ENCODE data around the gene ANGPTL7. TPM values are rescaled to one million over a fixed set of nuclear protein-coding genes. Genes with fewer than 3 reads are reported as not detected.

Gene ANGPTL7
- total RNA-seq: not detected

GRCh38 chr1:11188858-11189451 lies at the start of gene ANGPTL7:
Gene ANGPTL7 (plus strand): TSS chr1:11189355. CDS start chr1:11189580, 225 bp downstream.
- Mint-ChIP-seq H3K4me3 (no peak within 1 kb of the TSS), H3K27ac (no peak within 1 kb of the TSS), H3K36me3 (no peaks in the 10 kb centered on the region), H3K4me1 (ENCODE audit: low read depth in 2 of 2) (peaks cover 0 to 7% of the 10 kb centered on the region in 2 donors), H3K27me3 (no peaks in the 10 kb centered on the region), H3K9me3 (no peaks in the 10 kb centered on the region)
- no peak for ATAC-seq
- DNase-seq (ENCODE audit: low spot score): no peak

- Mint-ChIP-seq H3K36me3 (peaks cover 15% of the 10 kb centered on the region), H3K27me3 (no peaks in the 10 kb centered on the region), H3K9me3 (no peaks in the 10 kb centered on the region), H3K4me3 (no peak overlapping the region), H3K4me1 (ENCODE audit: low read depth in 2 of 2) (no peaks in the 10 kb centered on the region), H3K27ac (no peak overlapping the region)
- ATAC-seq (no peak), DNase-seq (ENCODE audit: low spot score) (no peak)
These were observed 46.4 kb upstream of the ANGPTL7 start for GRCh38 chr1:11142618-11143391.

- H3K27ac Mint-ChIP-seq: no peak overlapping the region
- no peaks in the 10 kb centered on the region for H3K9me3 Mint-ChIP-seq
- H3K4me3 Mint-ChIP-seq: no peak overlapping the region
- DNase-seq (ENCODE audit: low spot score): no peak
- H3K36me3 Mint-ChIP-seq: peaks cover 15% of the 10 kb centered on the region
- H3K27me3 Mint-ChIP-seq: no peaks in the 10 kb centered on the region
- no peaks in the 10 kb centered on the region for H3K4me1 Mint-ChIP-seq (ENCODE audit: low read depth in 2 of 2)
- no peak for ATAC-seq
These were observed 45.8 kb upstream of the ANGPTL7 start for GRCh38 chr1:11143401-11143800.

GRCh38 chr1:11143907-11144306 lies 45.2 kb upstream of the ANGPTL7 start:
- DNase-seq (ENCODE audit: low spot score): no peak
- no peak overlapping the region for H3K4me3 Mint-ChIP-seq

GRCh38 chr1:11144570-11145256 lies 44.4 kb upstream of the ANGPTL7 start:
- Mint-ChIP-seq H3K4me3 (no peak overlapping the region), H3K27me3 (no peaks in the 10 kb centered on the region), H3K36me3 (peaks cover 8% of the 10 kb centered on the region), H3K4me1 (ENCODE audit: low read depth in 2 of 2) (no peaks in the 10 kb centered on the region), H3K9me3 (no peaks in the 10 kb centered on the region), H3K27ac (no peak overlapping the region)
- no peak for ATAC-seq
- DNase-seq (ENCODE audit: low spot score): no peak

More at GRCh38 chr1:11143907-11144306, 45.2 kb upstream of the ANGPTL7 start:
- H3K4me1 Mint-ChIP-seq (ENCODE audit: low read depth in 2 of 2): no peaks in the 10 kb centered on the region
- H3K27ac Mint-ChIP-seq: no peak overlapping the region
- H3K27me3 Mint-ChIP-seq: no peaks in the 10 kb centered on the region
- H3K36me3 Mint-ChIP-seq: peaks cover 11% of the 10 kb centered on the region
- no peaks in the 10 kb centered on the region for H3K9me3 Mint-ChIP-seq
- no peak for ATAC-seq

- H3K4me1 Mint-ChIP-seq (ENCODE audit: low read depth in 2 of 2): no peaks in the 10 kb centered on the region
- ATAC-seq (no peak), DNase-seq (ENCODE audit: low spot score) (no peak)
- H3K4me3 Mint-ChIP-seq: no peak overlapping the region
- no peaks in the 10 kb centered on the region for H3K27me3 Mint-ChIP-seq
- no peak overlapping the region for H3K27ac Mint-ChIP-seq
- H3K36me3 Mint-ChIP-seq: peaks cover 8% of the 10 kb centered on the region
- H3K9me3 Mint-ChIP-seq: no peaks in the 10 kb centered on the region
These were observed 43.4 kb upstream of the ANGPTL7 start for GRCh38 chr1:11145741-11146140.

GRCh38 chr1:11147197-11147770 lies 41.9 kb upstream of the ANGPTL7 start:
- H3K27me3 Mint-ChIP-seq: no peaks in the 10 kb centered on the region
- DNase-seq (ENCODE audit: low spot score) (no peak), ATAC-seq (no peak)
- H3K9me3 Mint-ChIP-seq: no peaks in the 10 kb centered on the region
- no peak overlapping the region for H3K4me3 Mint-ChIP-seq
- H3K36me3 Mint-ChIP-seq: peaks cover 8% of the 10 kb centered on the region
- no peak overlapping the region for H3K27ac Mint-ChIP-seq
- no peaks in the 10 kb centered on the region for H3K4me1 Mint-ChIP-seq (ENCODE audit: low read depth in 2 of 2)

- ATAC-seq: no peak
- no peak for DNase-seq (ENCODE audit: low spot score)
- Mint-ChIP-seq H3K27me3 (no peaks in the 10 kb centered on the region), H3K36me3 (peaks cover 7% of the 10 kb centered on the region), H3K4me1 (ENCODE audit: low read depth in 2 of 2) (no peaks in the 10 kb centered on the region), H3K27ac (no peak overlapping the region), H3K9me3 (no peaks in the 10 kb centered on the region), H3K4me3 (no peak overlapping the region)
These were observed 38.8 kb upstream of the ANGPTL7 start for GRCh38 chr1:11150326-11150725.

- no peak overlapping the region for H3K27ac Mint-ChIP-seq
- no peak for DNase-seq (ENCODE audit: low spot score)
- H3K36me3 Mint-ChIP-seq: peaks cover 8% of the 10 kb centered on the region
- ATAC-seq: no peak
- H3K4me3 Mint-ChIP-seq: no peak overlapping the region
- H3K27me3 Mint-ChIP-seq: no peaks in the 10 kb centered on the region
- H3K4me1 Mint-ChIP-seq (ENCODE audit: low read depth in 2 of 2): no peaks in the 10 kb centered on the region
- H3K9me3 Mint-ChIP-seq: no peaks in the 10 kb centered on the region
These were observed 38.0 kb upstream of the ANGPTL7 start for GRCh38 chr1:11151114-11151513.

- Mint-ChIP-seq H3K27me3 (no peaks in the 10 kb centered on the region), H3K9me3 (no peaks in the 10 kb centered on the region), H3K4me1 (ENCODE audit: low read depth in 2 of 2) (peaks cover 0 to 3% of the 10 kb centered on the region in 2 donors), H3K36me3 (peaks cover 16% of the 10 kb centered on the region), H3K4me3 (no peak overlapping the region), H3K27ac (no peak overlapping the region)
- DNase-seq (ENCODE audit: low spot score): no peak
- no peak for ATAC-seq
These were observed 37.1 kb upstream of the ANGPTL7 start for GRCh38 chr1:11151826-11152612.

GRCh38 chr1:11152755-11153154 lies 36.4 kb upstream of the ANGPTL7 start:
- Mint-ChIP-seq H3K4me1 (ENCODE audit: low read depth in 2 of 2) (peaks cover 0 to 6% of the 10 kb centered on the region in 2 donors), H3K36me3 (peaks cover 16% of the 10 kb centered on the region), H3K4me3 (no peak overlapping the region), H3K27me3 (no peaks in the 10 kb centered on the region), H3K27ac (no peak overlapping the region), H3K9me3 (no peaks in the 10 kb centered on the region)
- ATAC-seq (no peak), DNase-seq (ENCODE audit: low spot score) (no peak)

GRCh38 chr1:11153184-11153583 lies 36.0 kb upstream of the ANGPTL7 start:
- H3K9me3 Mint-ChIP-seq: no peaks in the 10 kb centered on the region
- peaks cover 16% of the 10 kb centered on the region for H3K36me3 Mint-ChIP-seq
- DNase-seq (ENCODE audit: low spot score): no peak
- H3K27me3 Mint-ChIP-seq: no peaks in the 10 kb centered on the region
- H3K4me1 Mint-ChIP-seq (ENCODE audit: low read depth in 2 of 2): peaks cover 0 to 6% of the 10 kb centered on the region in 2 donors
- H3K4me3 Mint-ChIP-seq: no peak overlapping the region
- no peak overlapping the region for H3K27ac Mint-ChIP-seq
- no peak for ATAC-seq

- Mint-ChIP-seq H3K4me3 (no peak overlapping the region), H3K27me3 (no peaks in the 10 kb centered on the region), H3K27ac (no peak overlapping the region), H3K9me3 (no peaks in the 10 kb centered on the region), H3K4me1 (ENCODE audit: low read depth in 2 of 2) (peaks cover 0 to 12% of the 10 kb centered on the region in 2 donors), H3K36me3 (peaks cover 16% of the 10 kb centered on the region)
- ATAC-seq (no peak), DNase-seq (ENCODE audit: low spot score) (no peak)
These were observed 32.7 kb upstream of the ANGPTL7 start for GRCh38 chr1:11156441-11156840.
